Activated CD4-positive, alpha-beta T cell treated with anti-CD3 and anti-CD28 coated beads for 36 hours (primary cell): ENCODE data around the gene ADCY2. TPM values are rescaled to one million over a fixed set of nuclear protein-coding genes. Genes with fewer than 3 reads are reported as not detected.
A peak's percentile ranks its signal among the peaks of the same experiment; 100 is the strongest.

Experiments used
- ATAC-seq: fragments of 200-7000 bp; cut with Tn5 transposase; one replicate; pipeline ENCODE4 v1.10.0; 2021; ENCODE audit warnings: mild to moderate bottlenecking, moderate library complexity
- CTCF ChIA-PET: fragments of 350-600 bp; sonication (Branson Sonifier 250); formaldehyde crosslinking; loops from one replicate; lab custom pipeline; 2021; ENCODE audit warnings: antibody characterized with exemption; lab: Charles Lee
- POLR2A ChIA-PET: fragments of 350-600 bp; sonication (Branson Sonifier 250); formaldehyde crosslinking; loops from one replicate; lab custom pipeline; 2021; ENCODE audit warnings: antibody characterized with exemption, inconsistent platforms; lab: Charles Lee
- DNase-seq: peaks from one replicate; pipeline ENCODE4 v3.0.0-alpha.2; 2020
- H3K27ac Mint-ChIP-seq: one replicate; pipeline ENCODE4 v1.8.0; 2021; ENCODE audit warnings: mixed read lengths
- H3K27me3 Mint-ChIP-seq: one replicate; pipeline ENCODE4 v1.8.0; 2021; ENCODE audit warnings: mixed read lengths
- H3K36me3 Mint-ChIP-seq: one replicate; pipeline ENCODE4 v1.8.0; 2021; ENCODE audit warnings: low read depth, mixed read lengths
- H3K4me1 Mint-ChIP-seq: one replicate; pipeline ENCODE4 v1.8.0; 2021; ENCODE audit warnings: mixed read lengths
- H3K4me3 Mint-ChIP-seq: one replicate; pipeline ENCODE4 v1.8.0; 2021; ENCODE audit warnings: mild to moderate bottlenecking, moderate library complexity, mixed read lengths
- H3K9me3 Mint-ChIP-seq: one replicate; pipeline ENCODE4 v1.8.0; 2021; ENCODE audit warnings: low read depth, mixed read lengths
- intact Hi-C, 2 experiments: fragments of 100-400 bp; cut with DNase I in 1 of 2; cut with micrococcal nuclease in 1 of 2; formaldehyde crosslinking; loops; one replicate each; pipeline versions ENCODE4 v1.14.2 to v1.15.1; 2022 to 2024; cut with DNase I, micrococcal nuclease
- total RNA-seq, 2 experiments: library from RNA; stranded (reverse); gene quantifications; one replicate each; pipeline ENCODE4 v1.2.3, GENCODE V29; 2021

Gene ADCY2
- total RNA-seq, 2 experiments from 2014 or later, result not detected

DNA sequence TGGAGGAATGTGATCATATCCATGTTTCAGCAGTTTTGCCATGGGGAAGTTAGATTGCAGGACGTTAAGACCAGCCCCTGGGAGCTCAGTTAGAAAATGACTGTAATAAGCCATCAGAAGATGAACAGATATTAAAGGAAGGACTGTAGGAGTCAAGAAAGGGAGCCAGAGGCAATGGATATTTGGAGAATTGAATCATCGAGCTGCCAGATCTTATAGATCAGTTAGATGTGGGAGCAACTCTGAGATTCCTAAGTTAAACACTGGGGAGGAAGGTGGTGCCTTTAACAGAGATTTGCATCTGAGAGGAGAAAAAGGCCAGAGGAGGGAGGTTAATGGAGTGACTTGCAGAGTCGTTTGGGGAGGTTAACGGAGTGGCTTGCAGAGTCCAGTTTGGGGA lies 96.4 kb downstream of the ADCY2 start:
- peaks cover 1% of the 10 kb centered on the region for H3K27me3 Mint-ChIP-seq
- peaks cover 3% of the 10 kb centered on the region for H3K9me3 Mint-ChIP-seq
- intact Hi-C loops, result no loop called here
- H3K4me1 Mint-ChIP-seq, result no peaks in the 10 kb centered on the region
- ChIA-PET CTCF (no interaction called here), POLR2A (no interaction called here)
- no peak overlapping the region for H3K27ac Mint-ChIP-seq
- H3K4me3 Mint-ChIP-seq, result no peak overlapping the region
- DNase-seq (no peak), ATAC-seq (no peak)
- H3K36me3 Mint-ChIP-seq, result no peaks in the 10 kb centered on the region

DNA sequence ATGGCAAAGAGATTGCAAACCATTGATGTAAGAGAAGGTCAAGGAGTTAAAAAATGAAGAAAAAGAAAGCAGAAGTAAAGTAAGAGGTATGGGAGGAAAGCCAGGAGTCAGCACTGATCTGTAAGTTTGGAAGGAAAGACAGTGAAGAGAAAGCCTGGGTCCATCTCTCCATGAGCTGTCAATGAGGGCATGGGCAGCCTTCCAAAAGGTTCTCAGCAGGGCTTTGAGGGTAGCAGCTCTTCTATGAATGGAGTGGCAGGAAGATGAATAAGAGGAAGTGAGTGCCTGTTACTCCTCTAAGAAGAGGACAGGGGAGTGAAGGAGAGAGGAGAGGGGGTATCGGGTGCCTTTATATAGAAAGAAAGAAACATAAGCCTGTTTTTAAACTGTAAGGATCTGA lies 97.1 kb downstream of the ADCY2 start:
- CTCF ChIA-PET, result no interaction called here
- Mint-ChIP-seq H3K4me1 (no peaks in the 10 kb centered on the region), H3K27ac (no peak overlapping the region), H3K4me3 (no peak overlapping the region), H3K9me3 (peaks cover 3% of the 10 kb centered on the region), H3K36me3 (no peaks in the 10 kb centered on the region), H3K27me3 (peaks cover under 1% of the 10 kb centered on the region)
- no peak for ATAC-seq
- POLR2A ChIA-PET, result no interaction called here
- DNase-seq, result no peak
- intact Hi-C loops, result no loop called here

DNA sequence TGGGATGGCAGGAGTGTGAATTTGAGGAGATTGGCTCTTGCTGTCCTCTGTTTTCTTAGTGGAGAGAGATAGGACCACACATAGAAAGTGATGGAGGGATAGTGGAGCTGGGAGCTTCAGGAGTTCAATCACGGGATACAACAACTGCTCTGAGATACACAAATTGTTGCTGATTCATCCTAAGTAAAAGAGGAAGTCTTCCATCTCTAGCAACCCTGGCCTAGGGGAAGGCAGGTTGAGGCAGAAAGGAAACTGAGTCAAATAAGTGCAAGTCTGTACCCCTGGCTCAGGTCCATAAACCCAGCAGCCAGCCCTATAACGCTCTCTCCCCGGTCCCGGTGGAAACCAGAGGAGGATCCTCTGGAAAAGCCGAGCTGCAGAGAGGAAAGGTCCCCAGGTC lies 97.7 kb downstream of the ADCY2 start:
- H3K27me3 Mint-ChIP-seq, result no peaks in the 10 kb centered on the region

DNA sequence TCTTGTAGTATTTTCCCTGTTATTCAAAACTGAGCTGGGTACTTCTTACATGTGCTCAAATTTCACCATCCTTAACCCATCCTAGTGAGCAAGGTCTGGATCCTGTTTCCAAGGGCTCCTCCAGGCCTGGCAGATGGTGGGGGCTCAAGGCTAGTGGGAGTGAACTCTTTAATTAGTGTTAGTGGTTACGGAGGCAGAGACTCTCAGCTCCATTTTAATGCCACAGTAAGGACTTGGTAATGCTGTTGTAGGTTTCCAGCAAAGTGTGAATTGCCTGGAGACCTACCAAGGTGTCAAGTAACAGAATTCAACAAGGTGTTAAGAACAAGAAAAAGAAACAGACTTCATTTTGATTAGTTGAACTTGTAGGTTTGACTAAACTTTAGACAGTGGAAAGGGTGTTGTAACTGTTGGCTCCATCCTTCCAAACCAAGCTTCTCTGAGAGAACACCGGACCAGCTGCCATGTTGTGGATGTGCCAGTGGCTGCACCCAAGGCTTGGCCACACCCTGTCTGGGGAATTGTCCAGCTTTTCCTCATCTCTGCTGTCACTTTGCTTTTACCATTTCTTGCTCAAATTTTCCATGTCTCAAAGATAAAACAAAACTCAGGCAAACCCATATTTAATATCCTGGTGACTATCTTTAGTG lies 98.7 kb downstream of the ADCY2 start:
- no peak for ATAC-seq
- Mint-ChIP-seq H3K27ac (no peak overlapping the region), H3K4me1 (no peaks in the 10 kb centered on the region), H3K27me3 (no peaks in the 10 kb centered on the region), H3K4me3 (no peak overlapping the region), H3K9me3 (peaks cover 3% of the 10 kb centered on the region), H3K36me3 (no peaks in the 10 kb centered on the region)
- DNase-seq, result no peak
- ChIA-PET CTCF (interaction anchor here (0.6 kb wide), 1 partner anchor 13 kb away, joined by 3 read pairs; no protein-coding TSS in a partner anchor), POLR2A (no interaction called here)
- intact Hi-C loops, result no loop called here

More for the DNA sequence above, 97.7 kb downstream of the ADCY2 start:
- no peak for DNase-seq
- H3K4me1 Mint-ChIP-seq, result no peaks in the 10 kb centered on the region
- no peak for ATAC-seq
- H3K9me3 Mint-ChIP-seq, result peaks cover 3% of the 10 kb centered on the region
- H3K4me3 Mint-ChIP-seq, result no peak overlapping the region
- POLR2A ChIA-PET, result no interaction called here
- no peaks in the 10 kb centered on the region for H3K36me3 Mint-ChIP-seq
- no peak overlapping the region for H3K27ac Mint-ChIP-seq
- intact Hi-C loops, result no loop called here
- CTCF ChIA-PET, result no interaction called here

DNA sequence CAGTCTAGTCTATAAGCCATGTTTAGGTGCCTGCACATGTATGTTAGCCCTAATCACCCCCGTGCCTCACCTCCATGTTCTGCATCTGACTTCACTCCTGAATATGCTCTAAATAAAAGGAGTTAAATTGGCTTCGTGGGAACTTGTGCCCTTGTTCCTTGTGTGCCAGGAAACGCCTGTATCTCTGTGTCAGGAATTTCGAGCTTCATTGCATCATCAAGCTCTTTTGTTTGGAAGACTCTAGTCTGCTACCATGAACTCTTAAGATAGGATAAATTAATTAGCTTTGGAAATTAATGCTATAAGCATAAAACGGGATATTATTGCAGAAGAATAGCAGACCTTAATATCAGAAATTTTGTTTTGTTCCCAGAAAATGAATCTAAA lies 99.2 kb downstream of the ADCY2 start:
- Mint-ChIP-seq H3K4me3 (no peak overlapping the region), H3K27ac (no peak overlapping the region), H3K36me3 (no peaks in the 10 kb centered on the region), H3K4me1 (no peaks in the 10 kb centered on the region), H3K9me3 (no peaks in the 10 kb centered on the region), H3K27me3 (peaks cover 2% of the 10 kb centered on the region)
- no peak for DNase-seq
- ChIA-PET CTCF (no interaction called here), POLR2A (no interaction called here)
- ATAC-seq, result no peak
- intact Hi-C loops, result no loop called here

DNA sequence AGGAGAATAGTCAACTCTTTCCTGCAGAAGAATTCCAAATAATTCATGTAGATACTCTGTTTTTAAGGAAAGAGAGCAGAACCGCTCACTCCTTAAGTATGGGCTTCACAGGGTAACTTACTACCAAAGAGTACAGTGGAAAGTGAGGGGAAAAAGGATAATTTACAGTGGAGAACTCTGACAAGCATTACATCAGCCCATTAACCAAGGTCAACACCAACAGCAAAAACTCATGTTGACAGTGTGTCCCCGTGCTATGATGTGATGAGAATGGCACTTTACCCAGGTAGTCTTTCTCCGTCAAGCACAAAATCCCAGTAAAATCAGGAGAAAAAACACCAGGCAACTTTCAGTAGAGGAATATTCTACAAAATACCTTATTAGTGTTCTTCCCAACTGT lies 104.3 kb downstream of the ADCY2 start:
- Mint-ChIP-seq H3K4me1 (no peaks in the 10 kb centered on the region), H3K4me3 (no peak overlapping the region), H3K27ac (no peak overlapping the region), H3K9me3 (no peaks in the 10 kb centered on the region), H3K27me3 (peaks cover 4% of the 10 kb centered on the region), H3K36me3 (no peaks in the 10 kb centered on the region)
- ChIA-PET CTCF (no interaction called here), POLR2A (no interaction called here)
- ATAC-seq, result no peak
- intact Hi-C loops, result no loop called here
- no peak for DNase-seq

DNA sequence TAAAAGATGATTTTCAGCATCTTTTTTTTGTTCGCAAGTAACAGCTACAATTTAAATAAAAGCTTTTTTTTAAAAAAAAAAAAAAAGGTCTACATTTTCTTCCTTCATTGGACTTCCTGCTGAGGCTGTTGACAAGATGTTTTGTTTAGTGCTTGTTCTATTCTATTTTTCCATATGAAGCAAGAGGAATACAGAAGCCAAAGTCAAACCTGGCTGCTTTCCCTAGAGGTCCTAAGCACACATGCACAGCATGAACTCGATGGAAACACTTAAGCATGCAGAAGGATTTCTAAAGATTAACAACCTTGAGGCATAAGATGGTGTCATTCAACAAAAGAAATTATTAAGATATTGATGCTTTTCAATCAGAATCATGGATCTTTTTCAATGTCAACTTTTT lies 105.1 kb downstream of the ADCY2 start:
- POLR2A ChIA-PET, result no interaction called here
- Mint-ChIP-seq H3K27me3 (peaks cover 4% of the 10 kb centered on the region), H3K27ac (no peak overlapping the region), H3K9me3 (no peaks in the 10 kb centered on the region), H3K4me1 (no peaks in the 10 kb centered on the region), H3K4me3 (no peak overlapping the region), H3K36me3 (no peaks in the 10 kb centered on the region)
- CTCF ChIA-PET, result no interaction called here
- DNase-seq (no peak), ATAC-seq (no peak)
- intact Hi-C loops, result no loop called here

DNA sequence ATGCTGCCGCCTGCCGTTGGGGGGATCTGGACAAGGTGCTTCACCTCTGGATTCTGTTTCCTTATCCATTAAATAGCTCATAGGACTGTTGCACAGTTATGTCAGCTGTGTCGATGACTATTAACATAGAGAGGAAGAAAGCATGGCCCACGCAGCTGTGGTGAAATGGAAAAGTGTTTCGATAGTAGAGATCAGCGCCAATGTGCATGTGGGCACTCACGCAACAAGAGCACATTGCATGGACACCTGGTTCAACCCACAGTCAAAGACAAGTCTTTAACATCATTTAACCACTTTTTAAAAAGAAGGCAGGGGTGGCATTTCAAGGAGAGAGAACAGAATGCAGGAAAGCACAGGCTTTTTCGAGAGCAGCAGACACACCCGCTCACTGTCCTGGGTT lies 107.6 kb downstream of the ADCY2 start:
- H3K36me3 Mint-ChIP-seq, result no peaks in the 10 kb centered on the region
- DNase-seq, result no peak
- POLR2A ChIA-PET, result no interaction called here
- no peak for ATAC-seq
- CTCF ChIA-PET, result no interaction called here
- H3K27ac Mint-ChIP-seq, result no peak overlapping the region
- H3K27me3 Mint-ChIP-seq, result peaks cover 4% of the 10 kb centered on the region
- intact Hi-C loops, result no loop called here
- H3K4me3 Mint-ChIP-seq, result no peak overlapping the region
- no peaks in the 10 kb centered on the region for H3K9me3 Mint-ChIP-seq
- no peaks in the 10 kb centered on the region for H3K4me1 Mint-ChIP-seq

DNA sequence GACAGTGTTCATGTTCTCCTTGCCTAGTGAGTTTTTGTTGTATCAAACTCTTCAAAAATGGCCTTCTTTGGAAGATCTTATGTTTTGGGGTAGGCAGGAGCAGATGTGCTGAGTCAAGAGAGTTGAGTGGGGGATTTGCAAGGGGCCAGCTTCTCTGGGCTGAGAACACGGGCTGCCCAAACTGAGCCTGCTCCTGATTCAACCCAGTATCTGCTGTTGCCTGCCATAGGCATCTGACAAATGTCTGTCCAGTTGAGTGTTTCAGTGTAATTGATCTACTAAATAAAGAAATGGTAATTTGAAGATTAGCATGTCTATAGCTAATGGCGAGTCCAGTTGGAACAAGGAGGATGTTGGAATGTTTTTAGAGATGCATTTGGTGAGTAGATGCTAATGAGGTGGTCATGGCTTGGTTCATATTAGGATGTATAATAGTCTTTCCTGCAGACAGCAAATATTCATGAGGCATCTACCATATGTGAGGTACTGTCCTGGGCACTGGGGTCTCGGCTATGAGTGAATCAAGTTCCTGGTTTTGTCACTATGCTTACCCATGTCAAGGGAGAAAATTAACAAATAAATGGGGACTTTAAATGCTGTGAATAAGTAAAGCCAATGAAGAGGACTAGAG lies 119.5 kb downstream of the ADCY2 start:
- no peak overlapping the region for H3K27ac Mint-ChIP-seq
- H3K4me1 Mint-ChIP-seq, result no peaks in the 10 kb centered on the region
- POLR2A ChIA-PET, result no interaction called here
- CTCF ChIA-PET, result no interaction called here
- no peak overlapping the region for H3K4me3 Mint-ChIP-seq
- ATAC-seq (no peak), DNase-seq (no peak)
- intact Hi-C loops, result no loop called here
- no peaks in the 10 kb centered on the region for H3K9me3 Mint-ChIP-seq
- peaks cover 2% of the 10 kb centered on the region for H3K27me3 Mint-ChIP-seq
- no peaks in the 10 kb centered on the region for H3K36me3 Mint-ChIP-seq

DNA sequence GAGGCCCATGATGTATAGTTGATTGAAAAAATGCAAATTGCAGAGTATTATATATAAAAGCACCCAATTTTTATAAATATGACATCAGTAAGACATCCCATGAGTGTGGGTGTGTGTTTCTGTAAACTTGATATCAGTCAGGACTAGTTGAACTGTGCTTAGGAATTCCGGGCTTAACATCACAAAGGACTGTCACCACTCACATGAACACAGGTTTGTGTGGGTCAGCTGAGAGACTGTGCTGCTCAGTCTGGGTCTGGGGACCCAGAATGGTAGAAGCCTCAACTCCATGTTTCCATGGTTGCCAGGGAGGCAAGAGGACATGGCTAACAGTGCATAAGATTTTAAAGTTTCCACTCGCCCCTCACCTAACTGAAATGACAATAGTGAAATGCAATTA lies 120.3 kb downstream of the ADCY2 start:
- Mint-ChIP-seq H3K27me3 (peaks cover 2% of the 10 kb centered on the region), H3K27ac (no peak overlapping the region), H3K4me3 (no peak overlapping the region), H3K4me1 (no peaks in the 10 kb centered on the region), H3K9me3 (no peaks in the 10 kb centered on the region), H3K36me3 (no peaks in the 10 kb centered on the region)
- intact Hi-C loops, result no loop called here
- CTCF ChIA-PET, result no interaction called here
- POLR2A ChIA-PET, result no interaction called here
- no peak for DNase-seq
- no peak for ATAC-seq

DNA sequence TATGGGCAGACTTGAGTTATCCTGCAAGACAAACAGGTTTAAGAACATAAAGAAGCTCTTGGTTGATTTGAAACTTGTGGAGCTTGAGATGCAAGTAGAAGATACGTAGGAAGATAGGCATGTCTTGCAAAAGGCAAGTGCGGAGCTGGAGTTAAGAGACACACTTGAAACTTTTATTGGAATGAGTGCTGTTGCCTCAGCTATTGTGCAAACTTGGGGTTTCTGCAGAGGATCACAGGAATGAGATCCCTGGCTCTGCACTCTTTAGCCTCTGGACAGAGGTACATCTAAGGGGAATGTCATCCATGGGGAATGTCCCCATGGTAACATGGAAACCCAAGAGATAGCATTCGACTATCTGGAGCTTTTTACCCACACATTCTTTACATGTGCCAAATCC lies 121.1 kb downstream of the ADCY2 start:
- CTCF ChIA-PET, result no interaction called here
- no peaks in the 10 kb centered on the region for H3K9me3 Mint-ChIP-seq
- H3K36me3 Mint-ChIP-seq, result no peaks in the 10 kb centered on the region
- no peak for DNase-seq
- no peak for ATAC-seq
- no peak overlapping the region for H3K27ac Mint-ChIP-seq
- intact Hi-C loops, result no loop called here
- POLR2A ChIA-PET, result no interaction called here
- no peaks in the 10 kb centered on the region for H3K27me3 Mint-ChIP-seq
- no peak overlapping the region for H3K4me3 Mint-ChIP-seq
- no peaks in the 10 kb centered on the region for H3K4me1 Mint-ChIP-seq

DNA sequence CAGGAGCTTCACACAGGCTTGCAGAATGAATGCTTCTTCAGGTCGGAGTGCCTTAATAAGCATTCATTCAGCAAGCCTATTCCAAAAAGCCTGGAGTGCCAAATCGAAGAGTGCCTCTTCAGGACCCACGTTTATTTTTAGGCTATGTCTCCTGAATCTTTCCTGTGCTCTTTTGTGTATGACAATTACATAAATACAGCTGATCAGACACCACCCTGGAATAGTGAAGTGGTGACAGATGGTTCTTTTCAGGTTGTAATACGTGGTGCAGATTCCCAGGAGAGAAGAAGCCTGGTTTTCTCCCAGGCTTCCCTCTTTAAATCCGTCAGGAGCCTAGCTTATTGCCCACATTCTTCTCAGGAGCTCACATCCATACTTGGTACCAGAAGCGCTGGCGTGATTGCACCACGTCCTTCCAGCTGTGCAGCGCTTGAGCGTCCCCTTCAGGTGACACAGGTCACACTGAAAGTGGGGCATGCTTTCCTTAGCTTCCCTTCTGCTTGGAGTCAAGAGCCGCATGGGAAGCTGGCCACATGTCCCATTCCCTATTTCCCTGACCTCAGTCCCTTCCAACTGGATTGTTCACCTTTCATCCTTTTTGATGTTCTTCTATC lies 123.1 kb downstream of the ADCY2 start:
- Mint-ChIP-seq H3K4me1 (no peaks in the 10 kb centered on the region), H3K36me3 (no peaks in the 10 kb centered on the region), H3K9me3 (no peaks in the 10 kb centered on the region), H3K27ac (no peak overlapping the region), H3K4me3 (no peak overlapping the region), H3K27me3 (no peaks in the 10 kb centered on the region)
- ATAC-seq, result no peak
- intact Hi-C loops, result no loop called here
- POLR2A ChIA-PET, result no interaction called here
- CTCF ChIA-PET, result interaction anchor here (0.8 to 1.2 kb wide), 2 partner anchors 29 to 505 kb away, joined by 3 read pairs; no protein-coding TSS in a partner anchor
- peak; percentile 6 for DNase-seq
